Measurements from ENCODE around the gene INAFM1.
A peak's percentile ranks its signal among the peaks of the same experiment; 100 is the strongest.

INAFM1 gene

DNA sequence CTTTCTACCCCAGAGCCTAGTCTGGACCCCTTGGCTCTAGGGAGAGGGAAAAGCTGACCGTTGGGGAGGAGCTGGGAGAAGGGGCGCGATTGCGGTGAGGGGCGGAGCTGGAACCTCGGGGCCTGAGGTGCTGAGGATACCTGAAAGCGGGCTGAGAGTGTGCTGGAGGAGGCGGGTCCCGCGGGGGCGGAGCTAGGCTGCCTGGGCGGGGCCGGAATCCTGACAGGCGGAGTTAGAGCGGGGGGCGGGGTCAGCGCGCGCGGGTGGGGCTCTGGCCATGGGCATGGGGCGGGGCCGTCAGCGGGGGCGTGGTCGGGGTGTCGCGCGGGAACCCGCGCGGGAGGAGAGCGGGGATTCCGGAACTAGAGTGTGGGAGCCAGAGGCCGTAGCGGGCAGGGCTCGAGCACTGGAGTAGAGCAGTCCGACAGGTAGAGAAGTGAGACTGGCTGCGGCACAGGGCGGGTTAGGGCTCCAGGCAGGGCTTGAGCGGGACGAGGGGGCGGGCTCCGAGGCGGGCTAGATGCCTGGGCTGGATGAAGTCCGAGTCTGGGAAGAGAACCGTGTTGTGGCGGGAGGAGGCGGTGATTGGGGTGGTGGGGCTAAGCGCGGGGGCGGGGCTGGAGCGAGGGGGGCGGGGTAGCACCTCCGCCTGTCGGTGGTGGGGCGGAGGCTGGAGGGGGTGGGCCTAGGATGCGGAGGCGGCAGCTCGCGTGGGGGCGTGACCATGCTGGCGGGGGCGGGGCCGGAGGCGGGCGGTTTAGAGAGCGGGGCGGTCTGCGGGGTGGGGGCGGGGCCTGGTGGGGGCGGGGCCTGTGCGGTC, at the start of gene INAFM1:
TSS of gene INAFM1 (plus strand) at position 815 of the 820 bp plus-strand sequence. CDS start 35 bp downstream, outside the sequence.
- FAIRE-seq = no peak
- DNase-seq (ENCODE audit: low spot score) = peak; percentile 79

DNA sequence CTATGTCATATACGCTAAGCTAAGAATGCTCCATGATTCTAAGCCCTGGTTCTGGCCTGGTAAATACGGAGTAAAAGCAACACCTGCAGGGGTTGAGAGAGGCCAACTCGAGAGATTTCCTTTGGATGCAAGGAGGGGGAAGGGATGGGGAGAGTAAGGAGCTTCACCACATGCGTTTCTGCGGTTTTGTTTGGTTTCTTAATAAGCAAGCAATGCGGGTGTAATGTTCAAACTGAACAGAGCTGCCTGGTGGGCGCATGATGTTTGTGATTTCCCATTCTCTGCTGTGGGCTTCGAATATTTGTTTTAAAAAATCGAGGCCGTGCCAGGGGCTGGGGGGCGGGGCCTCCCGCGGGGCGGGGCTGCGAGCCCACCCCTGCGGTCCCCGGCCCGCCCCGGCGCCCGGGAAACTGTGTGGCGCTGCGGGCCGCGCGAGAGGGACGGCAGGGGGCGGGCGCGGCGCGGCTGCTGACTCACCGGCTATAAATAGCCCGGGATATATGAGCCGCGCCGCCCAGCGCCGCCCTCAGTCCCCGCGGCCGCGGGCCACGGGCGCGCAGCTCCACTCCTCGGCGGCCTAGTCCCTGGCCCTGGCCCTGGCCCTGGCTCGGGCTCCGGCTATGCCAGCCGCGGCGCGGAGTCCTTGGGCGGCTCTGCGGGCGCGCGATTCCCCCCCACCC, 48.8 kb upstream of the INAFM1 start:
- peak; percentile 95 for DNase-seq (ENCODE audit: low spot score)
- no peak for FAIRE-seq

DNA sequence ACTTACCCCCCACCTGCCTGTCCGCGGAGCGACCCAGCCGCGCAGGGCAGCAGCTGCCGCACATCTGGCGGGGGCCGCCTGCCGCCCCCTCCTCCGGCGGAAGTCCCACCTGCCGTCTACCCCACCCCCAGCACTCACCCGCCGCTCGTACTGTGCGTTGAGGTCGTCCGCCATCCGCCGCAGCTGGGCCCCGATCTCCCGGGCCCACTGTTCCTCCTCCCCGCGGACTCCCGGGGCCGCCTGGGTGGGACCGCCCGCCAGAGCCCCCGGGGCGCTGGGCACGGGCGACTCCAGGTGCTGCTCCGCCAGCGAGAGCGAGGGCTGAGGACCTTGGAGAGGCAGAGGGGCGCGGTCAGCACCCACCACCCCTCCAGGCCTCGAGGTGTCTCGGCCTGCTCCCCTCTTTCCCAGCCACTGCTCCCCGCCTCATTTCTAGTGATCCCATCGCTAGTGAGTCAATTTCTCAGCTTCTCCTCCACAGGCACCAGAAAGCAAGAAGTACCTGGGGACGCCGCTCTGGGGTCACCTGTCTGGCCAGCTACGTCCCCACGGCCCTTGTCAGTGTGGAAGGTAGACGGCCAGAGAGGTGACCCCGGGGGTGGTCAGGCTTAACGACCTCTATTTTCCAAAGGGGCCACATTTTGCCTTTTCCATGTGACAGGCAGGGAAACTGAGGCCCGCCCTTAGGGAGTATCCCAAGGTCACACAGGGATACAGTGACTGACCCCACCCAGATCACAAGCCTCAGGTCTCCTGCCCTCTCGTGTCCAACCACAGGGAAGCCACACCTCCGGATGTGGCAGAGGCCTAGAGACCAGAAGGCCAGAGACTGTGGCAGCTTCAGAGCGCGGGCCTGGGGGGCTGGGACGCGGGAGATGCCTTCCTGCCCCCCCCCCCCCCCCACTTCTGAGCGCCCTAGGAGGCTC, 48.0 kb upstream of the INAFM1 start:
- peak; percentile 70 for DNase-seq (ENCODE audit: low spot score)
- no peak for FAIRE-seq

DNA sequence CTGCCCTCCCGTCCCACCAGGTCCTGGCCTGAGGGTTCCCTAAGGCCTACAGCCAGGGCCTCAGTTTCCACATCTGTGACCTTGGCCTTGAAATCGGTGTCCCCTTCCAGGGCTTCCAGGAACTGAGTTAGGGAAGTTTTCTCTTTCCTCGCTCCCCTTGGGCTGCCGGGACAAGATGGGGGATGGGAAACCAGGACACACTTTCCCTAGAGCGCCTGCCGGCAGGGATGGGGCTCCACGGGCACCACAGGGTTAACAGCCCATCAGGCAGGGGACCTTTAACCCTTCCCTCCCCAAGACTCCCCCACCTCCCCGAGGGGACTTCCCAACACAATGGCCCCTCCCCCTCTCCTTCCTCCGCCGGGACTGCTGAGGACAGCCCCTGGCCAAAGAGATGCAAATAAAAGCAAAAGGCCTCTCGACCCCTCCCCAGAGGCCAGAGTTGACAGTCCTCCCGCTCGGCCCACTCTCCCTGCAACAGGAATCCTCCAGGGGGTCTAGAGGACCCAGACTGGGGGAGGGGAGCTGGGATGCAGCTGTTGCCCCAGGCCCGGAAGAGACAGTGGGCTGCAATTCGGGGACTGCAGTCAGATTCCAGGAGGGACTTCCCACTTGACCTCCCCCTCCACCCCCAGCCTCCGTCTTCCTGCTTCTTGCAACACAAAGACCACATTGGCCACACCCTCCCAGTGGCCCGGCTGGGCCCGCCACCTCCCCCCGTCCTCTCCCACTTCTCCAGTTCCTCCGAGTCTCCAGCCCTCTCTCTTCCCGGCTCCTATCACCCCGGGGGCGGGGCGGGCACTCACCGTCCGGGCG, 47.1 kb upstream of the INAFM1 start:
- peak; percentile 81 for DNase-seq (ENCODE audit: low spot score)
- FAIRE-seq = no peak

DNA sequence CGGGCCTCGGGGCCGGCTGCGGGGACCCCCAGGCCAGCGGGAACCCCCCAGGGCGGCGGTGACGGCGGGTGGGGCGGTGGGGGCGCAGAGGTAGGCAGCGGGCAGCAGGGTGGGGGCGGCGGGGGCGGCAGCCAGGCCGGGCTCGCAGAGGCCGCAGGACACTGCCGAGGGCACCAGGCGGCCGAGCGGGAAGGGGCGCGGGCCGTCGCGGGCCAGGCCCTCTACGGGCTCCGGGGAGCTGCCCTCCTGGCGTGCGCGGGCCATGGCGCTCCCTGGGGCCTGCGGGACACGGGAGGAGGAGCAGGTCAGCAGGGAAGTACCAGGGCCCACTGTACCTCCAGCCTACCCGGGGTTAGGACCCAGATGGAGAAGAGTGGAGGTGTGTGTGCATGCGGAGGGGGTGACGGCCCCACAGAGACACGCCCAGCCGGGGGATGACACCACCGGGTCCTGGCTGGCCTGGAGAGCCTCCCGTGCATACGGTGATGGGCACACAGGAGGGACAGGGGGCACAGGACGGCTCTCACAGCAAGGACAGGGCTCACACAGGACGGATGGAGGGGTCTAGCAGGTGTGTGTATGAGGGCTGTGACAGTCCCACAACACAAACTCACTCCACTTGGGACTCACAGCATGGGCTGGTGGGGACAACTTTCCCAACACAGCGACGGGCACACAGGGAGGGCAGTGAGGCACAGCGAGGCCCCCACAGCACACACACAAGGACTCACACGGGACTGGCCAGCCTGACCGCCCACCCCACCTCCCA, 46.3 kb upstream of the INAFM1 start:
- peak; percentile 53 for DNase-seq (ENCODE audit: low spot score)
- FAIRE-seq = no peak

DNA sequence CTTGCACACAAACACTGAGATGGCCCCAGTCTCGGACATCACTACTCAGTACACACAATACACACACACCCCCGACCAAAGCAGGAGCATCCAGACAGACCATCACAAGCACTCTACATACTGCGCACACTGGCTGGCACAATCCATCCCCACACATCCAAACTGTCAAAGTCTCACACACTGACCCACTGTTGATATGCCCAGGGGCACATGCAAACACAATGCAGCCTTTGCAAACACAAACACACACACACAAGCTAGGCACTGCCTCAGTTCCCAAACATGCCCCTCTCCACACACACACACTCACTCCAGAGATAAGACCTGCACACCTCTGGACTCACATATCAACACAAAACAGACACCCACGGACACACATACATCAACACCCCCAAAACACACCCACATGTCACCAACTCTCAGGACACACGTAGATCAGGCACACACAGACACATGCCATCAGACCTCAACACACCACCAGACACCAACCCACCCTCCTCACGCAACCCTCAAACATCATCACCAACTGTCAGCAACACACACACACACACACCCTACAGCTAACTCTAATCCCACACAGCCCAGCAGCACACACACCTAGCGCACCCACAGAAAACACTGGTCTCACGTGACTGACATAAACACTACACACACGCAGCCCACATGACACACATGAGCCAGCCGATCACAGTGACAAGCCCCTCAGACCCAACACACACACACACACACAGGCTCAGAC, 45.6 kb upstream of the INAFM1 start:
- FAIRE-seq = peak; percentile 30
- DNase-seq (ENCODE audit: low spot score) = no peak

DNA sequence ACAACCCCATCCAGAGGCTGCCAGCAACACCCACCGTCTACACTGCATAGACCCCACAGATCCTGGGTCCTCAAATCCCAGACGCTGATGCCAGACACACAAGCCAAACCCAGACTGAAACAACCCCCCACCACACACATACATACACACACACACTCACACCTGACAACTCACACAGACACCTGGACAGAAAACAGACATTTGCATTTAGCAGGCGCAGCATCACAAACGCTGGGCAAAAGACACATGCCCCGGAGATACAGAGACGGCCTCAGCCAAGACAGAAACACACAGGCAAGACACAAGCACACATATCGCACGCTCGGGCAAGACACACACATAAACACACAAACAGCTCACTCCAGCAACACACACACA, 45.0 kb upstream of the INAFM1 start:
- FAIRE-seq (no peak), DNase-seq (ENCODE audit: low spot score) (no peak)

DNA sequence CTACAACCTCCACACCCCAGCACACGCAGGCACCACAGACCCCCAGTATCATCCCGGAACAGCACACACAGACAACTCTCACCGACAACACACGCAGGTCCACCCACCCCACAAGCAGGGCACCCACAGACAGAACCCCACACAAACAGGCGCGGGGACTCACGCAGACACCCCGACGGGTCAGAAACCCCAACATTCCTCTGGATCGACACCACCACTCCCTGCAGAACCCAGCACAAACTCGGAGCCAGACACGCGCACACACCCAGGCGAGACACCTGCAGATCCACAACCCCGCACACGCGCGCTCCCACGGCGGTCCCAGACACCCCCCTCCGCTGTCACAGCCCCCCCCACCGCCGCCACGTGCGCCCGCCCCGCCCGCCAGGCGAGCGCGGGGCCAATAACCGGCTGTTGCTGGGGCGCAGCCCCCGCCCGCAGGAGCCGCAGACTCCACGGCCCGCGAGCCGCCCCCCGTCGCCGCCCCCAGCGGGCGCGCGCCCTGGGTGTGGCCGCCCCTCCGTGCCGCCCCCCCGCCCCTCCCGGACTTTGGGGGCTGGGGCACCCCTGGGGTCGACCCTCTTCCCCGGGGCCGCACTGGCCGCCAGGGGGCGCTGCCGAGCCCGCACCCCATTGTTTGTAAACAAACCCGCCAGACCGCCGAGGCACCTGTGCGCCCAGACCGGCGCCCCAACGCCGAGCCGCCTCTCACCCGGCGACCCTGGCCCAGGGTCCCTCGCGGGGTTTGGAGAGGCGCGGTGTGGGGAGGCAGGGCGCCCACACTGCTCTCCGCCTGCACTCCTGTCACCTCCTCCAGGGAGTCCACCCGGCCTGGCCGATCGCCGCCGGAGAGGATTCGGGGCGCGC, 44.4 kb upstream of the INAFM1 start:
- no peak for FAIRE-seq
- peak; percentile 57 for DNase-seq (ENCODE audit: low spot score)

DNA sequence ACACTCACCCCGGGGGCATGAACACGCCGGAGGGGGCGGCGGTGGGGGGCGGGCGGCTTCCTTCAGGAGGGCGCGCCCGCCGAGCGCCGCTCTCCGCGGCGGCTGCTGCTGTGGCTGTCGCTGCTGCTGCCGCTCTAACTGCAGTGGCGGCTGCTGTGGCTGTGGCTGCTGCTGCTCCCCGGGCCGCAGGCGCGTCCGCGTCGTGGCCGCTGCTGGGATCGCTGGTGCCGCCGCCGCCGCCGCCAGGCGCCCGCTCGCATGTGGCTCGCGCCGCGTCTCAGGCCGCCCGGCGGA, 43.8 kb upstream of the INAFM1 start, which contains the start of gene BBC3:
TSS of gene BBC3 (minus strand) at position 279 of the 294 bp plus-strand sequence. CDS start 2,768 bp downstream, outside the sequence.
- no peak for FAIRE-seq
- DNase-seq (ENCODE audit: low spot score) = no peak

DNA sequence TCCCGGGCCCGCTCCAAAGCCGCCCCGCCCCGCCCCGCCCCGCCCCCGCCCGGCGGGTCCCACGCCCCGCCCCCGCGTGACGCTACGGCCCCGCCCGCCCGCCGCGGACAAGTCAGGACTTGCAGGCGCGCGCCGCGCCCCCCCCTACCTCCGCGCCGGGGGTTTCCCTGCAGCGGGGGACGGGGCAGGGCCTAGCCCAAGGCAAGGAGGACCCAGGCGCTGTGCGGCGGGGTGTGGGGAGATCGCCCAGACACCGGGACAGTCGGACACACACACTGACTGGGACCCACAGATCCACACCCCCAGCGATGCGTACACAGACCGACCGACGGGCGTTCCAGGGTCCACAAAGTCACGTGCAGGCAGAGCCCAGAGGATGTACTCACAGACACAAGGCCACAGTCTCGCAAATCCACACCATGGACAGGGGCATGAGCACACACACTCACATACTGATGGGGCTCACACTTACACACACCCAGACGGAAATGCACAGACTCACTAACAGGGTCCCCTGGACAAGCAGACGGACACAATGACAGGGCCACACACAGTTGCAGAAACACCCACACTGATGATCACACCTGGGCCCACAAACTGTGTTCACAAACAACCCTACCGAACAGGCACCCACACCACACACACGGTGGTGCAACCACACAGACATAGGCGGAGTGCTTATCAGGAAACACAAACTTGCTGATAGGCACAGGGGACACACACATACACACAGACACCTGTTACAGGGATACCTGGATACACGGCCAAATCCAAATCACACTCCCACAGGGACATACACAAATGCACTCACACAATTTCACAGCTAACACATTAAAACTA, 43.2 kb upstream of the INAFM1 start:
- FAIRE-seq (no peak), DNase-seq (ENCODE audit: low spot score) (peak; percentile 84)

DNA sequence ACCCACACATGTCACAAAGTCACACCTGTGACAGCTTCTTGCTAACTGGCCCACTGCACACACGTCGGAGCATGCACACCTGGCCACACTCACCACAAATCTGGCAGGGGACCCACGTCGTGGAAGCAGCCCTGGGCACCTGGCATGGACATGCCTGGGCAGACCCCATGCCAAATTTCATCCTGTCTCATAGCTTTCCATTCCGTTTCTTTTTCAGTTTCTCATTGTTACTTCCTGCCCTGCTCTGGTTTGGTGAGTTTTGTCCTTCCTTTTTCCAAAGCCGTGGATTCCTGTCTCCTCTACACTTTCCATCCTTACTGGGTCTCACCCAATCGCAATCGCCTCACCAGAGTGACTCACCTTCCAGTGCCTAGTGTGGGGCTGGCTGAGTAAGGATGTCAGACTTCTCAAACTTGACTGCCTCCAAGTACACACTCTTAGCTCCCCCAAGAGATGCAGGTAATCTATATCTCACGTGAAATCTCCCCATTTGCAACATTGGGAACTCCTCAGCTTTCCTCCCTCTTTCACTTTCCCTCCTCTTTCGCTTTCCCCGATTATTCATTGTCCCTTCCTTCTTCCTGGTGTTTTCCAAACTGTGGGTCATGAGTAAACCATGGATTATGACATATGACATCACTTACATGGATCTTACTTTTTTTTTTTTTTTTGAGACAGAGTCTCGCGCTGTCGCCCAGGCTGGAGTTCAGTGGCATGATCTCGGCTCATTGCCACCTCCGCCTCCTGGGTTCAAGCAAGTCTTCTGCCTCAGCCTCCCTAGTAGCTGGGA, 42.1 kb upstream of the INAFM1 start:
- DNase-seq (ENCODE audit: low spot score) = peak; percentile 66
- no peak for FAIRE-seq

DNA sequence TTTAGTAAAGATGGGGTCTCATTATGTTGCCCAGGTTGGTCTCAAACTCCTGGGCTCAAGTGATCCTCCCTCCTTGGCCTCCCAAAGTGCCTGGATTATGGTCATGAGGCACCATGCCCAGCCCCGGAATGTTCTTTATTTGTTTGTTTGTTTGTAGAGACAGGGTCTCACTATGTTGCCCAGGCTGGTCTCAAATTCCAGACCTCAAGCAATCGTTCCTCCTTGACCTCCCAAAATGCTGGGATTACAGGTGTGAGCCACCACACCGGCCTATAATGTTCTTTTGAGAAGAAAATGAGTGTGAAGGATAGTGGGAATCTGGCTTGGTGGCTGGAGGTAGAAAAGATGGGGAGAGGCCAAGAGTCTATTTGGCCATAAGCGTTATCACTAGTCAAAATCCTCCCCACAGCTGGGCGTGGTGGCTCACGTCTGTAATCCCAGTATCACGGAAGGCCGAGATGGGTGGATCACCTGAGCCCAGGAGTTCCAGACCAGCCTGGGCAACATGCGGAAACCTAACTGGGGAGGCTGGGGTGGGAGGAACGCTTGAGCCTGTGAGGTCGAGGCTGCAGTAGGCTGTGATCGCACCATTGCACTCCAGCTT, 38.5 kb upstream of the INAFM1 start:
- FAIRE-seq = no peak
- DNase-seq (ENCODE audit: low spot score) = no peak

DNA sequence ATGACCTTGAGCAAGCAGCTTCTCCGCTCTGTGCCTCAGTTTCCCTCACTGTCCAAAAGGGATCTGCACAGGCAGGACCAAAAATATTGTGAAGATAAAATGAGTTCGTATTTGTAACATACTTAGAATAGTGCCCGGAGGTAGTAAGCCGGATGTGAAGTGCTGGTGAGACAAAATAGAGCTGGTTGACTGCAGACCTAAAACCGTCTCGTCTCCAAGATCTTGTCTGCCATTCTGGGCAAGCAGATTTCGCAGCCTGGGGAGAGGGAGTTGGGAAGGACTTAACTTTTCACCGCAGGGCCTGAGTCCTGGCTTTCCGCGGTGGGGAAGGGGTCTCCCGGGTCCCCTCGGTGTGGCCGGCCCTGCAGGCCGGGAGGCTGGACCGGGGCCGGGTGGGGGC, 35.5 kb upstream of the INAFM1 start:
- FAIRE-seq (no peak), DNase-seq (ENCODE audit: low spot score) (no peak)

DNA sequence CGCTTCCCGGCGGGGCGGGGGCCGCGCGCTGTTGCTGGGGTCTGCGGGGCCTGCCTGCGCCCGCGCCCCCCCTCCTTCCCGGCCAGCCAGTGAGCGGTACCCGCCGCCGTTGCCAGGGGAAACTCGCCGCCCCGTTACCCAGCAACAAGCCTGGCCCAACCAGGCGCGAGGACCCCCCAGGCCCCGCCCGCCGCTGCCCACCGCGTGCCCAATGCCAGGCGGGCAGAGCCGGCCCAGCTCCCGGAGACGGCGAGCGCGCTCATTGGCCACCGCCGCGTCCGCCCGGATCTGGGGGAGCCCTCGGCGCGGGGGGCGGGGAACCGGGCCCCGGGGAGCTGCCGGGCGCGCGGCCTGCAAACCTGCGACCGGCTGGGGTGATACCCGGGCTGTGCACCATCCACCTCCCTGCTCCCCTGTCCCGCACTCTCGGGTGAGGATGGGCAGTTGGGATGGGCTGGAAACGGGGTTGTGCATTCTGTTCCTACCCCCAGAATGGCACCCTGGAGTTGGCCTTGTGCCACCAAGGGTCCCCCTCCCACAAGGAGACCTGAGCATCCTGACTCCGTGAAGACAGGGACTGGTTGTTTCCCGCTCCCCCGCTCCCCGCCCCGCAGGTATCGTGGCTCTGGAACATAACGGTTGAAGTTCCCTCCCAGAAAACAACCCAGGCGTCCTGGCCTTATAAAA, 34.9 kb upstream of the INAFM1 start:
- FAIRE-seq (no peak), DNase-seq (ENCODE audit: low spot score) (no peak)

DNA sequence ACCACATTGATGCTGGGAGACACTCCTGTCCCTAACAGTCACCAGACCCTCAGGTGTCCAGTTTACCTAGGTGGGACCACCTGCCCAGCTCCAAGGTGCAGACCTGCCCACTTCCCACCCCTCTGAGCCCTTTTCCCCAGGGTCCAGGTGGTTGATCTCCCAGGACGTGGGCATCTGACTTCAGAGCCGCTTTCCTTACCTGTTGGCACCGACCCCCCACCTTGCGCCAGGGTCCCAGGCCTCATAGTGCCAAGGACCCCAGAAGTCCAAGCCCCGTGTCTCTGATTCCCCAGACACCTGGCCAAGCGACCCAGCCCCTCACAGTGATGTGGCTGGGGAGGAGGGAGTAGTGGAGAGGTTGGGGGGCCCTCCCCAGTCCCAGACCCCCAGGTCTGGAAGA, 34.1 kb upstream of the INAFM1 start:
- FAIRE-seq (no peak), DNase-seq (ENCODE audit: low spot score) (no peak)
